ENCODE measurements around the gene CA6.

DNA sequence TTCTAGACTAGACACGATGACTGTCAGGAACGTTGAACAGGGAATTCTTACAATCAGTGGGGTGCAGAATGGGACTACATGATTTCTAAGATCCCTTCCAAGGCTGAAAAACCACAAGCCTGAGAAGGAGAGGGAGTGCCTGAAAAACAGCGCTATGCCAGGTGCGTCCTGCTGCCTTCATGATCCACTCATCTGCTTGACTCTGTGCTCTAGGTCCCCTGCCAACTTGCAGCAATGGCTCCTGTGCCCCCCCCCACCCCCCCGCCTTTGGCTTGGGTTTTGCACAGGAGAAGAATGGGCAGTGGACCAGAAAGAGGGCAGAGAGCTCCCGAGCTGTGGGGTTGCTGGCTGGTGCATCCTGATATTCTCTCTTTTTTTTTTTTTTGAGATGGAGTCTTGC lies 74.6 kb downstream of the CA6 start:
- TF ChIP-seq, protein P1, sequence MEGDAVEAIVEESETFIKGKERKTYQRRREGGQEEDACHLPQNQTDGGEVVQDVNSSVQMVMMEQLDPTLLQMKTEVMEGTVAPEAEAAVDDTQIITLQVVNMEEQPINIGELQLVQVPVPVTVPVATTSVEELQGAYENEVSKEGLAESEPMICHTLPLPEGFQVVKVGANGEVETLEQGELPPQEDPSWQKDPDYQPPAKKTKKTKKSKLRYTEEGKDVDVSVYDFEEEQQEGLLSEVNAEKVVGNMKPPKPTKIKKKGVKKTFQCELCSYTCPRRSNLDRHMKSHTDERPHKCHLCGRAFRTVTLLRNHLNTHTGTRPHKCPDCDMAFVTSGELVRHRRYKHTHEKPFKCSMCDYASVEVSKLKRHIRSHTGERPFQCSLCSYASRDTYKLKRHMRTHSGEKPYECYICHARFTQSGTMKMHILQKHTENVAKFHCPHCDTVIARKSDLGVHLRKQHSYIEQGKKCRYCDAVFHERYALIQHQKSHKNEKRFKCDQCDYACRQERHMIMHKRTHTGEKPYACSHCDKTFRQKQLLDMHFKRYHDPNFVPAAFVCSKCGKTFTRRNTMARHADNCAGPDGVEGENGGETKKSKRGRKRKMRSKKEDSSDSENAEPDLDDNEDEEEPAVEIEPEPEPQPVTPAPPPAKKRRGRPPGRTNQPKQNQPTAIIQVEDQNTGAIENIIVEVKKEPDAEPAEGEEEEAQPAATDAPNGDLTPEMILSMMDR (IDR thresholded peaks at IDR 0.05): no peak
- TF ChIP-seq EP300 (IDR thresholded peaks at IDR 0.05) (no peak), POLR2A (IDR thresholded peaks at IDR 0.05) (no peak)

Measured in tibial nerve (tissue), 4 donors.